HEK293T (cell line): ENCODE measurements around the gene TIMELESS.

ENCODE experiments used
- CTCF ChIA-PET: fragments of 350-600 bp; formaldehyde crosslinking; extraction: SDS; loops from one replicate; lab custom pipeline; 2021; ENCODE audit warnings: antibody characterized with exemption, inconsistent platforms; lab: Yijun Ruan, JAX
- POLR2A ChIA-PET: fragments of 350-600 bp; formaldehyde crosslinking; extraction: SDS; loops from one replicate; lab custom pipeline; 2020; ENCODE audit warnings: antibody characterized with exemption, inconsistent platforms; lab: Yijun Ruan, JAX
- DNase-seq: peaks from one replicate; pipeline ENCODE4 v3.0.0; 2012; ENCODE audit warnings: mixed read lengths; ENCODE audit errors: extremely low spot score
- ARNT ChIP-seq: fragments of 450-650 bp; IDR thresholded peaks from 2 replicates; pipeline ENCODE4 v1.6.1; 2017; ENCODE audit warnings: mild to moderate bottlenecking
- BHLHE40 ChIP-seq: fragments of 450-650 bp; IDR thresholded peaks from 2 replicates; pipeline ENCODE4 v1.6.1; 2016; ENCODE audit warnings: mild to moderate bottlenecking, moderate library complexity, borderline replicate concordance
- CTBP1 ChIP-seq: fragments of 450-650 bp; IDR thresholded peaks from 2 replicates; pipeline ENCODE4 v1.6.1; 2016; ENCODE audit warnings: borderline replicate concordance
- ELF4 ChIP-seq: fragments of 450-650 bp; IDR thresholded peaks from 2 replicates; pipeline ENCODE4 v1.6.1; 2017; ENCODE audit warnings: antibody characterized with exemption
- FOXA1 ChIP-seq: fragments of 450-650 bp; IDR thresholded peaks from 2 replicates; pipeline ENCODE4 v1.6.1; 2016; ENCODE audit warnings: mild to moderate bottlenecking
- FOXK2 ChIP-seq: fragments of 450-650 bp; IDR thresholded peaks from 2 replicates; pipeline ENCODE4 v1.6.1; 2016; ENCODE audit warnings: mild to moderate bottlenecking
- FOXM1 ChIP-seq: fragments of 450-650 bp; IDR thresholded peaks from 2 replicates; pipeline ENCODE4 v1.6.1; 2017; ENCODE audit warnings: mild to moderate bottlenecking, borderline replicate concordance
- HDGF ChIP-seq: fragments of 450-650 bp; IDR thresholded peaks from 2 replicates; pipeline ENCODE4 v1.6.1; 2017; ENCODE audit warnings: antibody characterized with exemption, borderline replicate concordance
- L3MBTL2 ChIP-seq: fragments of 450-650 bp; conservative IDR thresholded peaks from 2 replicates; pipeline ENCODE4 v1.6.1; 2016; ENCODE audit warnings: mild to moderate bottlenecking
- LEF1 ChIP-seq: fragments of 450-650 bp; IDR thresholded peaks from 2 replicates; pipeline ENCODE4 v1.6.1; 2017; ENCODE audit warnings: mild to moderate bottlenecking, borderline replicate concordance
- NFRKB ChIP-seq: fragments of 450-650 bp; IDR thresholded peaks from 2 replicates; pipeline ENCODE4 v1.6.1; 2016; ENCODE audit warnings: mild to moderate bottlenecking, moderate library complexity
- PKNOX1 ChIP-seq: fragments of 450-650 bp; IDR thresholded peaks from 2 replicates; pipeline ENCODE4 v1.6.1; 2016
- SP1 ChIP-seq: fragments of 450-650 bp; IDR thresholded peaks from 2 replicates; pipeline ENCODE4 v1.6.1; 2017
- SUZ12 ChIP-seq: fragments of 450-650 bp; IDR thresholded peaks from 2 replicates; pipeline ENCODE4 v1.6.1; 2016; ENCODE audit warnings: mild to moderate bottlenecking
- TARDBP ChIP-seq: fragments of 450-650 bp; IDR thresholded peaks from 2 replicates; pipeline ENCODE4 v1.6.1; 2016
- ZNF384 ChIP-seq: fragments of 450-650 bp; IDR thresholded peaks from 2 replicates; pipeline ENCODE4 v1.6.1; 2016

TIMELESS gene

GRCh38 chr12:56488041-56488955, 39.1 kb upstream of the TIMELESS start, which contains the start of gene GLS2:
GLS2 (minus strand) TSS chr12:56488161; CDS start chr12:56488118, 43 bp downstream.
- TF ChIP-seq L3MBTL2 (peak; percentile 99), PKNOX1 (peak; percentile 96), SP1 (no peak)
- ChIA-PET POLR2A (interaction anchor here (0.8 to 1.2 kb wide), 3 partner anchors 15 to 128 kb away, joined by 3 read pairs; partner anchors contain the start of gene STAT2), CTCF (no interaction called here)
- DNase-seq: peak; percentile 81

DNA sequence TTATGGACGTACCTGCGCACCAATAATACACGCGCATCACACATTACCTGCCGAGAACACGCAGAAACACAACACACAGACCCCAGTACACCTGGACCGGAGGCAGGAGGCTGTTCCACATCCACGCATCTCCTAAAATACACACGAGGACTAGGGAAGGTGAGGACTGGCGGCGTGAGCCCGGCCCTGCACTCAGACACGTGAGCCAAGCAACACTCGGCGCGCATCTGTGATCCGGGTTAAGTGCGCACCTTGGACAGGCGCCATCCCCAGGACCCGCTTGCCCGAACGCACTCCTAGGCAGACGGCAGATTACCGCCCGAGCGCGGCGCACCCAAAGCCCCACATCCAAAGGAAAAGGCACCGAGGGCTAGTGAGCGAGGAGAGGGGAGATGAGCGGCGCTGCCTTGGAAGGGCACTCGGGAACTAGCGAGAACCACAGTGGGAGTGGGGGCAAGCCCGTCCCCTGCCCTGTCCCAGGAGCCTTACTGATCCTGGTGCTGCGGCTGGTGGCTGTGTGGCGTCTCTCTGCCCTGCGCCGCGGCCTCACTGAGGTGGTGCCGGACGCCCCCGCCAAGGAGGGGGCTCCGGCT, 38.3 kb upstream of the TIMELESS start:
- DNase-seq: peak; percentile 12
- CTCF ChIA-PET: no interaction called here
- POLR2A ChIA-PET: no interaction called here
- TF ChIP-seq ARNT: no peak
- TF ChIP-seq FOXM1: no peak
- no peak for TF ChIP-seq BHLHE40
- no peak for TF ChIP-seq LEF1
- no peak for TF ChIP-seq L3MBTL2

DNA sequence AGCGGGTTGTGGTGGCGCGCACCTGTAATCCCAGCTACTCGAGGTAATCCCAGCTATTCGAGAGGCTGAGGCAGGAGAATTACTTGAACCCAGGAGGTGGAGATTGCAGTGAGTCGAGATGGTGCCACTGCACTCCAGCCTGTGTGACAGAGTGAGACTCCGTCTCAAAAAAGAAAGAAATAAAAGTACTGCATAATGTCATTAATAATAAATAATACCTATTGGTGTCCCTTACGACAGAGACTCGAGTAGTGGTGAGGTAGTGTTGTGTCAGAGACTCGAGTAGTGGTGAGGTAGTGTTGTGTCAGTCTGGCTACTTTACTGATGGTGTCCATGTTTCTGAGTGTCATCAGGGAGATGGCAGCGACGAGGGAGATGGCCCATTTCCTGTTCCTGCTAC, 37.5 kb upstream of the TIMELESS start:
- DNase-seq: no peak
- TF ChIP-seq FOXK2 (no peak), NFRKB (no peak), L3MBTL2 (no peak), FOXM1 (no peak), ZNF384 (no peak), BHLHE40 (no peak), ARNT (no peak), HDGF (no peak), CTBP1 (no peak)
- ChIA-PET POLR2A (no interaction called here), CTCF (no interaction called here)

DNA sequence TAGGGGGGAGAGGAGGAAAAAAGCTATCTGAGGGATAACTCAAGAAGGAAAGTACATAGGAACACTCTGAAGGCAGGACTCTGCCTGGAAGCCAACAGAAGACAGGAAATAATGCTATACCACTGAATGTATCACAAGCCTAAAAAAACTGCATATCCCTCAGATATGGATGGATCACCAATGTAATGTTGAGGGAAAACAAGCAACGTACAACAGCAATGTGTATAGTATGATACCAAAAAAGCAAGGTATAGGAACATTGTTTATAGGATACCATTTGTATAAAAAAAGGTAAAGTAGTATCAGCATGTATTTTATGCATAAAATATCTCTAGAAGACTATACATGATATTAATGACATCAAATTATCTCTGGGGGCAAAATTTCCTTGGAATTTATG, 35.3 kb upstream of the TIMELESS start:
- TF ChIP-seq NFRKB (no peak), TARDBP (no peak), FOXA1 (no peak), ELF4 (no peak), SP1 (no peak), L3MBTL2 (no peak), HDGF (no peak), ARNT (no peak), BHLHE40 (no peak), PKNOX1 (no peak), LEF1 (no peak), FOXM1 (no peak), SUZ12 (no peak), FOXK2 (no peak), CTBP1 (no peak), ZNF384 (no peak)
- ChIA-PET CTCF (no interaction called here), POLR2A (no interaction called here)
- DNase-seq: no peak

GRCh38 chr12:56479625-56480024, 30.4 kb upstream of the TIMELESS start:
- ChIA-PET CTCF (no interaction called here), POLR2A (interaction anchor here (0.6 kb wide), 1 partner anchor 385 kb away, joined by 3 read pairs; no protein-coding TSS in a partner anchor)
- DNase-seq: no peak
- TF ChIP-seq NFRKB (no peak), FOXK2 (no peak), TARDBP (no peak), SUZ12 (no peak), PKNOX1 (no peak), SP1 (no peak), CTBP1 (no peak), LEF1 (no peak), ZNF384 (no peak), FOXA1 (no peak), HDGF (no peak), ARNT (no peak), FOXM1 (no peak), L3MBTL2 (no peak), ELF4 (no peak), BHLHE40 (no peak)
